ENCODE data around the gene SEC62. TPM values are rescaled to one million over a fixed set of nuclear protein-coding genes. Genes with fewer than 3 reads are reported as not detected.

The SEC62 gene
- total RNA-seq, 2 experiments from 2014 or later: 77.1 to 77.4 TPM

- H3K27ac Mint-ChIP-seq: no peak overlapping the region
- H3K4me1 Mint-ChIP-seq: peaks cover 10% of the 10 kb centered on the region
- peaks cover 2% of the 10 kb centered on the region for H3K36me3 Mint-ChIP-seq
- peaks cover 5% of the 10 kb centered on the region for H3K27me3 Mint-ChIP-seq
- ATAC-seq (ENCODE audit: low read depth) (no peak), DNase-seq (no peak)
- POLR2A ChIA-PET: interaction anchor here (0.5 kb wide), 1 partner anchor 127 kb away, joined by 5 read pairs; no protein-coding TSS in a partner anchor
- H3K4me3 Mint-ChIP-seq: no peak overlapping the region
- H3K9me3 Mint-ChIP-seq: no peaks in the 10 kb centered on the region
Measured at GRCh38 chr3:170040418-170040817, 73.8 kb downstream of the SEC62 start.

GRCh38 chr3:170043506-170043905 is 76.9 kb downstream of the SEC62 start:
- no peak for ATAC-seq (ENCODE audit: low read depth)
- no peak overlapping the region for H3K4me3 Mint-ChIP-seq
- H3K4me1 Mint-ChIP-seq: peaks cover 17% of the 10 kb centered on the region
- no peaks in the 10 kb centered on the region for H3K9me3 Mint-ChIP-seq
- POLR2A ChIA-PET: no interaction called here
- DNase-seq: no peak
- H3K27ac Mint-ChIP-seq: no peak overlapping the region
- H3K27me3 Mint-ChIP-seq: peaks cover 5% of the 10 kb centered on the region
- peaks cover 2% of the 10 kb centered on the region for H3K36me3 Mint-ChIP-seq

- peaks cover 3% of the 10 kb centered on the region for H3K27me3 Mint-ChIP-seq
- no peak overlapping the region for H3K27ac Mint-ChIP-seq
- H3K4me3 Mint-ChIP-seq: no peak overlapping the region
- no peaks in the 10 kb centered on the region for H3K9me3 Mint-ChIP-seq
- DNase-seq: no peak
- POLR2A ChIA-PET: no interaction called here
- peaks cover 16% of the 10 kb centered on the region for H3K4me1 Mint-ChIP-seq
- no peak for ATAC-seq (ENCODE audit: low read depth)
- H3K36me3 Mint-ChIP-seq: peaks cover 2% of the 10 kb centered on the region
Measured at GRCh38 chr3:170044271-170044670, 77.7 kb downstream of the SEC62 start.

GRCh38 chr3:170044795-170045244 is 78.2 kb downstream of the SEC62 start:
- POLR2A ChIA-PET: no interaction called here

GRCh38 chr3:170046269-170047132 is 79.9 kb downstream of the SEC62 start:
- no peak for ATAC-seq (ENCODE audit: low read depth)
- peak overlapping the region; percentile 30 for H3K27ac Mint-ChIP-seq
- no peaks in the 10 kb centered on the region for H3K9me3 Mint-ChIP-seq
- peaks cover 14% of the 10 kb centered on the region for H3K4me1 Mint-ChIP-seq
- H3K27me3 Mint-ChIP-seq: no peaks in the 10 kb centered on the region
- POLR2A ChIA-PET: no interaction called here
- H3K4me3 Mint-ChIP-seq: no peak overlapping the region
- H3K36me3 Mint-ChIP-seq: peaks cover 2% of the 10 kb centered on the region
- DNase-seq: no peak

More at GRCh38 chr3:170044795-170045244, 78.2 kb downstream of the SEC62 start:
- Mint-ChIP-seq H3K4me3 (peak overlapping the region; percentile 30), H3K4me1 (peaks cover 16% of the 10 kb centered on the region), H3K27ac (peak overlapping the region; percentile 40), H3K27me3 (no peaks in the 10 kb centered on the region), H3K36me3 (peaks cover 2% of the 10 kb centered on the region), H3K9me3 (no peaks in the 10 kb centered on the region)
- DNase-seq (no peak), ATAC-seq (ENCODE audit: low read depth) (no peak)

- no peak overlapping the region for H3K27ac Mint-ChIP-seq
- no peak overlapping the region for H3K4me3 Mint-ChIP-seq
- no peak for DNase-seq
- H3K4me1 Mint-ChIP-seq: peaks cover 14% of the 10 kb centered on the region
- POLR2A ChIA-PET: no interaction called here
- H3K36me3 Mint-ChIP-seq: peaks cover 2% of the 10 kb centered on the region
- no peaks in the 10 kb centered on the region for H3K27me3 Mint-ChIP-seq
- no peaks in the 10 kb centered on the region for H3K9me3 Mint-ChIP-seq
- no peak for ATAC-seq (ENCODE audit: low read depth)
Measured at GRCh38 chr3:170047133-170047404, 80.5 kb downstream of the SEC62 start.

Other genes starting within 250 kb of the SEC62 start
- 10 to 100 TPM in 1 of 2 experiments, 1 to 10 TPM in 1; 7.3 to 10.9 TPM for gene TERC, start 201.7 kb upstream of the SEC62 start, total RNA-seq
- under 1 TPM; 0.28 to 0.44 TPM for gene ACTRT3, start 197.2 kb upstream of the SEC62 start, total RNA-seq
- 10 to 100 TPM; 17.9 to 19.1 TPM for gene MYNN, start 193.4 kb upstream of the SEC62 start, total RNA-seq
- under 1 TPM; 0.22 to 0.23 TPM for gene LRRIQ4, start 153.9 kb upstream of the SEC62 start, total RNA-seq
- gene LRRC34, start 153.9 kb upstream of the SEC62 start, total RNA-seq: 1 to 10 TPM; 6.9 to 8.1 TPM
- gene LRRC31, start 96.9 kb upstream of the SEC62 start, total RNA-seq: not detected
- not detected for gene SAMD7, start 55.2 kb upstream of the SEC62 start, total RNA-seq
- gene GPR160, start 71.2 kb downstream of the SEC62 start, total RNA-seq: 10 to 100 TPM in 1 of 2 experiments, 1 to 10 TPM in 1; 9.7 to 10.5 TPM
- 100 to 1,000 TPM in 1 of 2 experiments, 10 to 100 TPM in 1; 94.9 to 105 TPM for gene PHC3, start 214.9 kb downstream of the SEC62 start, total RNA-seq

All from activated naive CD8-positive, alpha-beta T cell treated with anti-CD3 and anti-CD28 coated beads, Interleukin-2, amount 10 ng/mL, durations not matched to agents 7 days and 5 days (primary cell).